ENCODE measurements around the gene TPK1. TPM values are rescaled to one million over a fixed set of nuclear protein-coding genes. Genes with fewer than 3 reads are reported as not detected.

TPK1 gene
- total RNA-seq, 4 donors from 2014 or later = 0.59 to 178 (median 8.8) TPM

DNA sequence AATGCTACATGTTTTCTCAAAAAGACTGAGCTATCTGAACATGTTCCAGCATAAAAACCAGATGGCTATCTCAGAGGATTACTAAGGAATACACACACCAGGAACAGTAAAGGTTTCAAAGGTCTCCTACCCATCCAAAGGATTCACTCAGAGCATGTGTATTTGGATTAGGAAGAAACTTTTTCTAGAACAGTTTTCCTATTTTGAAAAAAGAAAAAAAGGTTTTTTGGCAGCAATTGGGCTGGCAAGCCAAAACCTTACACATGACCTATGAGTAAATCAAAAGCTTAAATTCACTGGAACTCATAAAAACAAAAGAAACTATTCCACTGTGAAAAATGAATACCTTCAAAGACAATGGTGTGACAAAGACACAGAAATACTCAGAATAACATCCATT lies 9.6 kb downstream of the TPK1 start:
- Histone ChIP-seq H3K9me3 (no peaks in the 10 kb centered on the region), H3K27me3 (no peaks in the 10 kb centered on the region), H3K4me1 (no peaks in the 10 kb centered on the region), H3K36me3 (no peaks in the 10 kb centered on the region), H3K4me3 (no peak overlapping the region), H3K27ac (no peak overlapping the region)
- TF ChIP-seq, protein P1, sequence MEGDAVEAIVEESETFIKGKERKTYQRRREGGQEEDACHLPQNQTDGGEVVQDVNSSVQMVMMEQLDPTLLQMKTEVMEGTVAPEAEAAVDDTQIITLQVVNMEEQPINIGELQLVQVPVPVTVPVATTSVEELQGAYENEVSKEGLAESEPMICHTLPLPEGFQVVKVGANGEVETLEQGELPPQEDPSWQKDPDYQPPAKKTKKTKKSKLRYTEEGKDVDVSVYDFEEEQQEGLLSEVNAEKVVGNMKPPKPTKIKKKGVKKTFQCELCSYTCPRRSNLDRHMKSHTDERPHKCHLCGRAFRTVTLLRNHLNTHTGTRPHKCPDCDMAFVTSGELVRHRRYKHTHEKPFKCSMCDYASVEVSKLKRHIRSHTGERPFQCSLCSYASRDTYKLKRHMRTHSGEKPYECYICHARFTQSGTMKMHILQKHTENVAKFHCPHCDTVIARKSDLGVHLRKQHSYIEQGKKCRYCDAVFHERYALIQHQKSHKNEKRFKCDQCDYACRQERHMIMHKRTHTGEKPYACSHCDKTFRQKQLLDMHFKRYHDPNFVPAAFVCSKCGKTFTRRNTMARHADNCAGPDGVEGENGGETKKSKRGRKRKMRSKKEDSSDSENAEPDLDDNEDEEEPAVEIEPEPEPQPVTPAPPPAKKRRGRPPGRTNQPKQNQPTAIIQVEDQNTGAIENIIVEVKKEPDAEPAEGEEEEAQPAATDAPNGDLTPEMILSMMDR (IDR thresholded peaks at IDR 0.05) = no peak
- TF ChIP-seq POLR2A (IDR thresholded peaks at IDR 0.05) = no peak
- DNase-seq = no peak
- intact Hi-C loops (cut with DNase I; ENCODE audit: low total_unique reads) = no loop called here

DNA sequence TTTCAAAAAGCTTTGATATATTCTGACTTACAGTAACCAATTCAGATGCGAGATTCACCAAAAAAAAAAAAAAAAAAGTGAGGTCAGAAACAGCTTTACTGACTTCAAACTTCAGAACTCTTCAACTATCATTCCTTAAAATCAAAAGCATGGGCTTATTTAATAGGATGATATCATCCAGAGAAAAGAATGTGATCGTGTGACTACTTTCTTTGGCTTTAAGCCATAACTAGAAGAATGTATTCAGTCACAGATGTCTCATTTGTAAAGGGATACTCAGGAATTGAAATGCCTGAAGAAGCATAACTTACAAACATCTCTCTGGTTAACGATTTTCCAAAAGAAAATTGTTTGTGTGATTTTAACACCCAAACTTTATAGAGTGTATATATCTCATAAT lies 11.5 kb downstream of the TPK1 start:
- H3K4me1 ChIP-seq = no peaks in the 10 kb centered on the region
- intact Hi-C loops (cut with DNase I; ENCODE audit: low total_unique reads) = no loop called here

DNA sequence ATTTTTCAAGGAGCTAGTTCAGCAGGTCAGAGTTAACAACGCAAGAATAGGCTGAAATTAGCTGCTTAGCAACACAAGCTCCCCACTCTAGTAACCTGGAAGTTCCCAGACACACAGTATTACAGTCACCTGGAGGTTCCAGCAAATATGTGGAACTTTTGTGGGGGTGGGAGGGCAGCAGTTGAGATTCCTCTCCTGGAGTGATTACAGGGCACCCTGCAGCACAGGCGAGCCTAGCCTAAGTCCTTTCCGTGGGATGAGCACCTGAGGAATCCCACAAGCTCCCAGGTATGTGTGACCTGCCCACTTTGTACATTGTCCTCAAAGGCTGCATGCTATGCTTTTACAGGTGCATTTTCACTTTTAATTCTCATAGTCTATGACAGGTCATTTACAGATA lies 13.6 kb downstream of the TPK1 start:
- Histone ChIP-seq H3K27ac (no peak overlapping the region), H3K4me3 (no peak overlapping the region), H3K36me3 (no peaks in the 10 kb centered on the region), H3K27me3 (no peaks in the 10 kb centered on the region), H3K9me3 (no peaks in the 10 kb centered on the region), H3K4me1 (no peaks in the 10 kb centered on the region)
- intact Hi-C loops (cut with DNase I; ENCODE audit: low total_unique reads) = no loop called here
- no peak for DNase-seq
- TF ChIP-seq POLR2A (IDR thresholded peaks at IDR 0.05) = no peak
- TF ChIP-seq, protein P1 (IDR thresholded peaks at IDR 0.05) = no peak

More for the DNA sequence above, 11.5 kb downstream of the TPK1 start:
- H3K4me3 ChIP-seq = no peak overlapping the region
- H3K27ac ChIP-seq = no peak overlapping the region
- no peak for DNase-seq
- H3K27me3 ChIP-seq = no peaks in the 10 kb centered on the region
- H3K36me3 ChIP-seq = no peaks in the 10 kb centered on the region
- TF ChIP-seq, protein P1 (IDR thresholded peaks at IDR 0.05) = no peak
- no peak for TF ChIP-seq POLR2A (IDR thresholded peaks at IDR 0.05)
- H3K9me3 ChIP-seq = no peaks in the 10 kb centered on the region

DNA sequence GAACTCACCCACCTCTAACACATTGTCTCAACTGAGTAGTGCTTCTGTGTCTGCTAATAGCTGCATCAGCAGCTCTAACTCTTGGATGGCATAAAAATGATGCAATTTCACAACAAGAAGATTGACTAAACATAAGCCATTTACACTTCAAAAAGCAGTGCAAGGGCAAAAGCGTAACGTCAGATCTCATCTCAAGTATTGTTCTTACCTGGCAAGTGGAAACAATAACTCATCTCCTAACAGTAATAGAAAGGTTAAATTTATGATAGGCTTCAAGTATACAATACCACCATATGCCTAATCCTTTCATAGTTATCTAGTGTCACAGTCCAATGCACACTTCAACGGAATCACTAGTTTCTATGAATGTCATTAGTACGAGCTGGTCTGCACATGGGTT lies 14.8 kb downstream of the TPK1 start:
- TF ChIP-seq, protein P1 (IDR thresholded peaks at IDR 0.05) = no peak
- intact Hi-C loops (cut with DNase I; ENCODE audit: low total_unique reads) = no loop called here
- no peak overlapping the region for H3K27ac ChIP-seq
- H3K4me1 ChIP-seq = no peaks in the 10 kb centered on the region
- H3K9me3 ChIP-seq = no peaks in the 10 kb centered on the region
- no peaks in the 10 kb centered on the region for H3K36me3 ChIP-seq
- DNase-seq = no peak
- H3K27me3 ChIP-seq = no peaks in the 10 kb centered on the region
- no peak overlapping the region for H3K4me3 ChIP-seq

DNA sequence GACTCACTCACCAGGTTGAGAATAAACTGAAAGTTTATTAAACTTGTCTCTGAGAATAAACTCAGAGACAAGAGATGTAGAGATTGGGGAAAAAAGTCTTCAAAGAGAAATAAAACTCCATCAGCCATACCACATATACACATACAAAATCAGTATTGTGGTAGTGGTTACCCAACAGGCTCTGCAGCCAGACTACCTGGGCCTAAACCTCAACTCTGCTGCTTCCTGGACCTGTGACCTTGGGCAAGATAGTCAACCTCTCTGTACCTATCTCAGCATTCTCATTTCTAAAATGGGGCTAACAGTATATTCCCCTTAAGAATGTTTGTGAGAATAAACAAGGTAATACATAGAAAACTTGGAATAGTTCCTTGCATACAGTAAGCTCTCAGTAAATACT lies 15.3 kb downstream of the TPK1 start:
- no peak for DNase-seq
- Histone ChIP-seq H3K9me3 (no peaks in the 10 kb centered on the region), H3K27me3 (no peaks in the 10 kb centered on the region), H3K4me1 (no peaks in the 10 kb centered on the region), H3K27ac (no peak overlapping the region), H3K4me3 (no peak overlapping the region), H3K36me3 (no peaks in the 10 kb centered on the region)
- intact Hi-C loops (cut with DNase I; ENCODE audit: low total_unique reads) = no loop called here
- TF ChIP-seq, protein P1 (IDR thresholded peaks at IDR 0.05) = no peak
- no peak for TF ChIP-seq POLR2A (IDR thresholded peaks at IDR 0.05)

Data from uterus (tissue), 4 donors.